Measurements from ENCODE around the gene SLC9A2. TPM values are rescaled to one million over a fixed set of nuclear protein-coding genes. Genes with fewer than 3 reads are reported as not detected.

SLC9A2 gene
- total RNA-seq, 3 donors from 2014 or later (not counting 1 experiment from before 2014, with no cell fraction given): not detected

GRCh38 chr2:102754456-102755145 lies 135.2 kb downstream of the SLC9A2 start:
- no peaks in the 10 kb centered on the region for H3K27me3 ChIP-seq (ENCODE audit: control insufficient read depth, insufficient read depth, low read length)
- H3K9me3 ChIP-seq (ENCODE audit: control insufficient read depth, insufficient read depth, low read length): no peaks in the 10 kb centered on the region
- intact Hi-C loops (cut with micrococcal nuclease): no loop called here
- Mint-ChIP-seq H3K27me3 (ENCODE audit: low read depth in 2 of 2) (no peaks in the 10 kb centered on the region), H3K36me3 (no peaks in the 10 kb centered on the region), H3K4me1 (peaks cover 0 to 5% of the 10 kb centered on the region in 2 donors), H3K9me3 (no peaks in the 10 kb centered on the region), H3K4me3 (no peak overlapping the region), H3K27ac (no peak overlapping the region)
- ATAC-seq: no peak
- H3K4me3 ChIP-seq (ENCODE audit: low read length): no peak overlapping the region
- H3K27ac ChIP-seq (ENCODE audit: low read length): no peak overlapping the region
- no peak for DNase-seq
- H3K36me3 ChIP-seq (ENCODE audit: control insufficient read depth, insufficient read depth, low read length): no peaks in the 10 kb centered on the region
- H3K4me1 ChIP-seq (ENCODE audit: control insufficient read depth, insufficient read depth, low read length): no peaks in the 10 kb centered on the region
- TF ChIP-seq, protein P1, sequence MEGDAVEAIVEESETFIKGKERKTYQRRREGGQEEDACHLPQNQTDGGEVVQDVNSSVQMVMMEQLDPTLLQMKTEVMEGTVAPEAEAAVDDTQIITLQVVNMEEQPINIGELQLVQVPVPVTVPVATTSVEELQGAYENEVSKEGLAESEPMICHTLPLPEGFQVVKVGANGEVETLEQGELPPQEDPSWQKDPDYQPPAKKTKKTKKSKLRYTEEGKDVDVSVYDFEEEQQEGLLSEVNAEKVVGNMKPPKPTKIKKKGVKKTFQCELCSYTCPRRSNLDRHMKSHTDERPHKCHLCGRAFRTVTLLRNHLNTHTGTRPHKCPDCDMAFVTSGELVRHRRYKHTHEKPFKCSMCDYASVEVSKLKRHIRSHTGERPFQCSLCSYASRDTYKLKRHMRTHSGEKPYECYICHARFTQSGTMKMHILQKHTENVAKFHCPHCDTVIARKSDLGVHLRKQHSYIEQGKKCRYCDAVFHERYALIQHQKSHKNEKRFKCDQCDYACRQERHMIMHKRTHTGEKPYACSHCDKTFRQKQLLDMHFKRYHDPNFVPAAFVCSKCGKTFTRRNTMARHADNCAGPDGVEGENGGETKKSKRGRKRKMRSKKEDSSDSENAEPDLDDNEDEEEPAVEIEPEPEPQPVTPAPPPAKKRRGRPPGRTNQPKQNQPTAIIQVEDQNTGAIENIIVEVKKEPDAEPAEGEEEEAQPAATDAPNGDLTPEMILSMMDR (IDR thresholded peaks at IDR 0.05): no peak
- 0% methylated on average over 1 of the region's 3 CpGs for WGBS (ENCODE audit: insufficient coverage)

DNA sequence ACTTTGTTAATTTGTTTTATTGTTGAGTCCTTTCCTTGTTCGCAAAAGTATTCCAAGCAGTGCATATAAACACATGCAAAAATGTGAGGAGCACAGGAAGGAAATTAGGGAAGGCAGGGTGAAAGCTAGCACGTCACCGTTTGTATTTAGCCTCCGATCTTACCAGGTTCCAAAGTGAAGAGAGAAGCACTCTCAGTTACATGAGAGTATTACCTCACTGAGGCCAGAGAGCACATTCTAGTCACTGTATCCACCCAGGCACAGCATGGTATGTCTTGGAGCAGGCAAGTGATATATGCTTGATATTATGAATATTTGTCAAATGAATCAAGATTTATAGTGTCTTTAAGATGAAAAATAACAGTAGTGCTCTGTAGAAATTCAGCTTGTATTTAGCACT lies 135.9 kb downstream of the SLC9A2 start:
- no peak overlapping the region for H3K4me3 Mint-ChIP-seq
- DNase-seq: no peak
- Histone ChIP-seq H3K9me3 (ENCODE audit: control insufficient read depth, insufficient read depth, low read length) (no peaks in the 10 kb centered on the region), H3K4me3 (ENCODE audit: low read length) (no peak overlapping the region), H3K27ac (ENCODE audit: low read length) (no peak overlapping the region), H3K36me3 (ENCODE audit: control insufficient read depth, insufficient read depth, low read length) (no peaks in the 10 kb centered on the region), H3K4me1 (ENCODE audit: control insufficient read depth, insufficient read depth, low read length) (no peaks in the 10 kb centered on the region), H3K27me3 (ENCODE audit: control insufficient read depth, insufficient read depth, low read length) (no peaks in the 10 kb centered on the region)
- H3K27me3 Mint-ChIP-seq (ENCODE audit: low read depth in 2 of 2): no peaks in the 10 kb centered on the region
- no peaks in the 10 kb centered on the region for H3K9me3 Mint-ChIP-seq
- intact Hi-C loops (cut with micrococcal nuclease): no loop called here
- TF ChIP-seq, protein P1 (IDR thresholded peaks at IDR 0.05): no peak
- 92% methylated on average over 4 of the region's 4 CpGs for WGBS (ENCODE audit: insufficient coverage)
- H3K4me1 Mint-ChIP-seq: peaks cover 0 to 5% of the 10 kb centered on the region in 2 donors
- no peaks in the 10 kb centered on the region for H3K36me3 Mint-ChIP-seq
- ATAC-seq: no peak
- no peak overlapping the region for H3K27ac Mint-ChIP-seq

- H3K4me3 Mint-ChIP-seq: no peak overlapping the region
- H3K9me3 ChIP-seq (ENCODE audit: control insufficient read depth, insufficient read depth, low read length): no peaks in the 10 kb centered on the region
- H3K4me1 Mint-ChIP-seq: peaks cover 0 to 5% of the 10 kb centered on the region in 2 donors
- no peaks in the 10 kb centered on the region for H3K27me3 ChIP-seq (ENCODE audit: control insufficient read depth, insufficient read depth, low read length)
- ATAC-seq: no peak
- TF ChIP-seq, protein P1 (IDR thresholded peaks at IDR 0.05): no peak
- H3K27me3 Mint-ChIP-seq (ENCODE audit: low read depth in 2 of 2): no peaks in the 10 kb centered on the region
- H3K36me3 ChIP-seq (ENCODE audit: control insufficient read depth, insufficient read depth, low read length): no peaks in the 10 kb centered on the region
- H3K36me3 Mint-ChIP-seq: no peaks in the 10 kb centered on the region
- no peaks in the 10 kb centered on the region for H3K4me1 ChIP-seq (ENCODE audit: control insufficient read depth, insufficient read depth, low read length)
- H3K27ac Mint-ChIP-seq: no peak overlapping the region
- H3K9me3 Mint-ChIP-seq: no peaks in the 10 kb centered on the region
- no peak overlapping the region for H3K4me3 ChIP-seq (ENCODE audit: low read length)
- DNase-seq: no peak
- intact Hi-C loops (cut with micrococcal nuclease): no loop called here
- no peak overlapping the region for H3K27ac ChIP-seq (ENCODE audit: low read length)
Measured at GRCh38 chr2:102758439-102758838, 139.1 kb downstream of the SLC9A2 start.

Other genes starting within 250 kb of the SLC9A2 start
- 100 to 1,000 TPM; 136 to 309 (median 203) TPM for gene IL18RAP, start 196.4 kb upstream of the SLC9A2 start, total RNA-seq
- under 1 TPM in 2 of 3 donors, not detected in 1; 0.19 to 0.38 TPM for gene SLC9A4, start 146.3 kb upstream of the SLC9A2 start, total RNA-seq
- gene TMEM182, start 142.5 kb downstream of the SLC9A2 start, total RNA-seq: 1 to 10 TPM; 3.2 to 4.9 (median 4.1) TPM

All from natural killer cell (primary cell).